Sigmoid colon (tissue), 7 donors: ENCODE measurements around the gene C1QTNF1. TPM values are rescaled to one million over a fixed set of nuclear protein-coding genes. Genes with fewer than 3 reads are reported as not detected.

Source experiments
- DNase-seq: peaks from one replicate; pipeline ENCODE4 v3.0.0-alpha.2; 2019
- H3K27ac ChIP-seq, 4 donors: fragments of 200-600 bp; sonication (generic); one replicate each; pipeline ENCODE4 v1.5.1; 2016 to 2019; ENCODE audit warnings: mild to moderate bottlenecking in 1 of 4
- H3K27me3 ChIP-seq, 3 donors: fragments of 200-600 bp; sonication (generic); one replicate each; pipeline ENCODE4 v1.5.1; 2019; ENCODE audit warnings: mild to moderate bottlenecking in 1 of 3
- H3K36me3 ChIP-seq, 4 donors: fragments of 200-600 bp; sonication (generic); one replicate each; pipeline ENCODE4 v1.5.1; 2016 to 2019
- H3K4me1 ChIP-seq, 4 donors: fragments of 200-600 bp; sonication (generic); one replicate each; pipeline ENCODE4 v1.5.1; 2017 to 2019
- H3K4me3 ChIP-seq, 4 donors: fragments of 200-600 bp; sonication (generic); one replicate each; pipeline ENCODE4 v1.5.1; 2017 to 2019; ENCODE audit warnings: mild to moderate bottlenecking in 2 of 4, moderate library complexity in 1 of 4
- H3K9me3 ChIP-seq, 4 donors: fragments of 200-600 bp in 3 of 4; sonication (generic) in 3 of 4; one replicate each; pipeline versions ENCODE4 v1.5.1 to v1.6.1; 2013 to 2019
- EP300 ChIP-seq, 4 donors: sonication (generic); formaldehyde crosslinking; IDR thresholded peaks; one replicate each; pipeline ENCODE4 v1.6.1; 2017; ENCODE audit warnings: antibody characterized with exemption in 4 of 4
- POLR2A ChIP-seq, 2 donors: fragments of 450-650 bp; IDR thresholded peaks; one replicate each; pipeline ENCODE4 v1.6.1; 2016; ENCODE audit warnings: antibody characterized with exemption in 2 of 2, mild to moderate bottlenecking in 2 of 2, moderate library complexity in 2 of 2
- POLR2AphosphoS5 ChIP-seq, 4 donors: sonication (generic); formaldehyde crosslinking; IDR thresholded peaks; one replicate each; pipeline ENCODE4 v1.6.1; 2017; ENCODE audit warnings: antibody characterized with exemption in 4 of 4
- WGBS, 2 donors: extraction: QIAGEN DNeasy Blood & Tissue Kit; methylation state at CpG; one replicate each; pipeline ENCODE4 v1.1.7; 2013; 5-methylcytosine and 5-hydroxymethylcytosine counted together
- intact Hi-C: fragments of 100-400 bp; cut with DNase I; formaldehyde crosslinking; loops from one replicate; pipeline ENCODE4 v1.15.1; 2023
- polyA plus RNA-seq, 3 donors: library from polyadenylated mRNA; stranded (reverse); fragments of 200-250 nt; gene quantifications; one replicate each; pipeline ENCODE4 v1.2.3, GENCODE V29; 2013
- total RNA-seq, 4 donors: library from RNA; depleted of rRNA; stranded (reverse); fragments of >200 nt; gene quantifications; one replicate each; pipeline ENCODE4 v1.1.0, GENCODE V29; 2016
- TF ChIP-seq, protein P1 (sequence below), 4 experiments: fragments of 450-650 bp in 3 of 4; fragments of 200-600 bp in 1 of 4; IDR thresholded peaks; one replicate each; pipeline ENCODE4 v1.5.1; 2016 to 2019; ENCODE audit warnings: antibody characterized with exemption in 4 of 4, mild to moderate bottlenecking in 3 of 4, moderate library complexity in 2 of 4
- donor health status: healthy with polysubstance abuse.
- donor health status: Bipolar disorder and iron deficiency.
- donor health status: healthy.

C1QTNF1 gene
- total and polyA plus RNA-seq, 7 donors = 1.4 to 34.6 (median 23.9) TPM

DNA sequence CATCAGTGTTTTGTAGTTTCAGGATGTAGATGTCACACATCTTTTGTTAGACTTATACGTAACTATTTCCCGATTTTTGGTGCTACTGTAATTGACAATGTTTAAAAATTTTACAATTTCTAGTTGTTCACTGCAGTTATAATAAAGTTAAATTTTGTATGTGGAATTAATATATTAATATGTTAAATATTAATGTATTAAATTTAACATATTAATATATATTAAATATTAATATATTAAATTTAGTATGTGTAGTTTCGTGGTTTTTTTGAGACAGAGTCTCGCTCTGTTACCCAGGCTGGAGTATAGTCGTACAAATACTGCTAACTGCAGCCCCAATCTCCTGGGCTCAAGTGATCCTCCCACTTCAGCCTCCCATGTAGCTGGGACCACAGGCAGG, 38.6 kb upstream of the C1QTNF1 start:
- no peak for DNase-seq
- intact Hi-C loops = no loop called here
- H3K4me3 ChIP-seq = no peak overlapping the region
- no peaks in the 10 kb centered on the region for H3K9me3 ChIP-seq
- TF ChIP-seq, protein P1, sequence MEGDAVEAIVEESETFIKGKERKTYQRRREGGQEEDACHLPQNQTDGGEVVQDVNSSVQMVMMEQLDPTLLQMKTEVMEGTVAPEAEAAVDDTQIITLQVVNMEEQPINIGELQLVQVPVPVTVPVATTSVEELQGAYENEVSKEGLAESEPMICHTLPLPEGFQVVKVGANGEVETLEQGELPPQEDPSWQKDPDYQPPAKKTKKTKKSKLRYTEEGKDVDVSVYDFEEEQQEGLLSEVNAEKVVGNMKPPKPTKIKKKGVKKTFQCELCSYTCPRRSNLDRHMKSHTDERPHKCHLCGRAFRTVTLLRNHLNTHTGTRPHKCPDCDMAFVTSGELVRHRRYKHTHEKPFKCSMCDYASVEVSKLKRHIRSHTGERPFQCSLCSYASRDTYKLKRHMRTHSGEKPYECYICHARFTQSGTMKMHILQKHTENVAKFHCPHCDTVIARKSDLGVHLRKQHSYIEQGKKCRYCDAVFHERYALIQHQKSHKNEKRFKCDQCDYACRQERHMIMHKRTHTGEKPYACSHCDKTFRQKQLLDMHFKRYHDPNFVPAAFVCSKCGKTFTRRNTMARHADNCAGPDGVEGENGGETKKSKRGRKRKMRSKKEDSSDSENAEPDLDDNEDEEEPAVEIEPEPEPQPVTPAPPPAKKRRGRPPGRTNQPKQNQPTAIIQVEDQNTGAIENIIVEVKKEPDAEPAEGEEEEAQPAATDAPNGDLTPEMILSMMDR (IDR thresholded peaks at IDR 0.05) = no peak
- TF ChIP-seq POLR2A (IDR thresholded peaks at IDR 0.05) (no peak), POLR2AphosphoS5 (IDR thresholded peaks at IDR 0.05) (no peak), EP300 (IDR thresholded peaks at IDR 0.05) (no peak)
- WGBS, 2 donors = 79 to 94% methylated on average over 5 of the region's 5 CpGs
- H3K36me3 ChIP-seq = peaks cover 0 to 4% (median 0%) of the 10 kb centered on the region in 4 donors
- peaks cover 0 to 21% (median 9%) of the 10 kb centered on the region in 4 donors for H3K4me1 ChIP-seq
- H3K27ac ChIP-seq = peak overlapping the region in 3 of 4 donors; percentile 28 to 63 (median 38)
- H3K27me3 ChIP-seq = no peaks in the 10 kb centered on the region

DNA sequence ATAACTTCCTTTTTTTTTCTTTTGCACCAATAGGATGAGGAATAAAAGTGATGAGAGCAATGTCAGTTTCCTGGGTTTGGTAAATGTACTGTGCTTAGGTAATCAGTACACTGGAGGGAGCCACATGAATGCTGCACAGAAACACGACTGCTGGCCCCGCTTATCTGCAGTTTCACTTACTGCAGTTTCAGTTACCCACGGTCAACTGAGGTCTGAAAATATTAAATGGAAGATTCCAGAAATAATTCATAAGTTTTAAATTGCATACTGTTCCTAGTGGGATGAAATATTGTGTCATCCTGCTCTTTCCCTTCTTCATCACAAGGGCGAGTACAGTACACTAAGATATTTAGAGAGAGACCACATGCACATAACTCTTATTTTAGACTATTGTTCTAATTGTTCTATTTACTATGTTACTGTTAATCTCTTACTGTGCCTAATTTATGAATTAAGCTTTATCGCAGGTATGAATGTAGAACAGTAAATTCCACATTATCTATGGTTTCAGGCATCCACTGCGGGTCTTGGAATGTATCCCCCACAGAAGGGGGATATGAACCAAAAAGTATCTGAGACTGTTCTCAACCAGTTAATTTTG, 37.8 kb upstream of the C1QTNF1 start:
- H3K27me3 ChIP-seq = no peaks in the 10 kb centered on the region
- DNase-seq = no peak
- peaks cover 0 to 19% (median 8%) of the 10 kb centered on the region in 4 donors for H3K4me1 ChIP-seq
- intact Hi-C loops = no loop called here
- H3K27ac ChIP-seq = peak overlapping the region; percentile 38 to 63 (median 60)
- no peaks in the 10 kb centered on the region for H3K9me3 ChIP-seq
- peaks cover 0 to 12% (median under 1%) of the 10 kb centered on the region in 4 donors for H3K36me3 ChIP-seq
- TF ChIP-seq EP300 (IDR thresholded peaks at IDR 0.05) (no peak), POLR2AphosphoS5 (IDR thresholded peaks at IDR 0.05) (peak in 1 of 4 donors; percentile 29), POLR2A (IDR thresholded peaks at IDR 0.05) (no peak)
- TF ChIP-seq, protein P1 (IDR thresholded peaks at IDR 0.05) = peak in 1 of 4 experiments; percentile 27
- H3K4me3 ChIP-seq = peak overlapping the region in 3 of 4 donors; percentile 28 to 34 (median 30)
- 14 to 26% methylated on average over 6 of the region's 6 CpGs for WGBS, 2 donors

DNA sequence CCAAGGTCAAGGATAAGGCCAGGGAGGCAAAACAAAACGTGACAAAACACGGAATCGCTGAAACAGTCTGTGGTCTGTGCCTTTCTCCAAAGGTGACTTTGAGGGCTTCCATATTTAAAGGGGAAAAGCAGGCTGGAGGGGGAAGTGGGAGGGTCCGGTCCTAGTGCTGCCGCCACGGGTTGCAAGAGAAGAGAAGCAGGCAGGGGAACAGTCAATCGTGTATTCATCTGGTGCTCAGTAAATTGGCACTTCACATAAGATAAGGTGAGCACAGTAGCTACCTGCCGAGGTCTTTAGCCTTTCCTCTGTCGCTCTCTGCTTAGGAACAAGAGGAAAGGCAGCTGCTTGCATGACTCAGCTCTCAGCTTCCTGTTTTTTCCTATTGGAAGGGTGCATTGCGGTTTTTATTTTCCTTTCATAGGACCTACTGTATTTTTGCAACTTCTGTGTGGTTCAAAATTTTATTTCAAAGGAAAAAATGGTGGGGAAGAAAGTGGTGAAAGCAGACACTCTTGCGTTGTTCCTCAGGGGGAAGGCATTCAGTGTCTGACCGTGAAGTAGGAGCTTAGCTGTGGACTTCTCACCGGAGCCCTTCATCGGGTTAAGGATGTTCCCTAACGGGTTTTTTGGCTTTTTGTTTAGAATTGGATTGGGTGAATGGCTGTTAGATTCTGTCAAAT, 37.2 kb upstream of the C1QTNF1 start:
- Histone ChIP-seq H3K4me1 (peaks cover 0 to 19% (median 8%) of the 10 kb centered on the region in 4 donors), H3K36me3 (peaks cover 0 to 18% (median 5%) of the 10 kb centered on the region in 4 donors), H3K4me3 (peak overlapping the region in 3 of 4 donors; percentile 28 to 34 (median 30)), H3K9me3 (no peaks in the 10 kb centered on the region), H3K27ac (peak overlapping the region; percentile 38 to 63 (median 60)), H3K27me3 (no peaks in the 10 kb centered on the region)
- TF ChIP-seq EP300 (IDR thresholded peaks at IDR 0.05) = no peak
- TF ChIP-seq, protein P1 (IDR thresholded peaks at IDR 0.05) = no peak
- TF ChIP-seq POLR2A (IDR thresholded peaks at IDR 0.05) = no peak
- TF ChIP-seq POLR2AphosphoS5 (IDR thresholded peaks at IDR 0.05) = peak in 2 of 4 donors; percentile 18 to 49
- no peak for DNase-seq
- 2 to 4% methylated on average over 15 of the region's 15 CpGs for WGBS, 2 donors
- intact Hi-C loops = no loop called here

DNA sequence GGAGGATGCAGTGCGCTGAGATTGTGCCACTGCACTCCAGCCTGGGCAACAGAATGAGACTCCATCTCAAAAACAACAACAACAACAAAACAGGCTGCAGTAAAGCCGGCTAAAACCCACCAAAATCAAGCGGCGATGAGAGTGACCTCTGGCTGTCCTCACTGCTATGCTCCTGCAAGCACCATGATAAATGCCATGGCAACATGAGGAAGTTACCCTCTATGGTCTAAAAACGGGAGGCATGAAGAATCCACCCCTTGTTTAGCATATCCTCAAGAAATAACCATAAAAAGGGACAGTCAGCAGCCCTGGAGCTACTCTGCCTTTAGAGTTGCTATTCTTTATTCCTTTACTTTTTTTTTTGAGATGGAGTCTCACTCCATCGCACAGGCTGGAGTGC, 35.8 kb upstream of the C1QTNF1 start:
- 46 to 70% methylated on average over 6 of the region's 6 CpGs for WGBS, 2 donors
- TF ChIP-seq EP300 (IDR thresholded peaks at IDR 0.05) (no peak), POLR2A (IDR thresholded peaks at IDR 0.05) (no peak), POLR2AphosphoS5 (IDR thresholded peaks at IDR 0.05) (no peak)
- TF ChIP-seq, protein P1 (IDR thresholded peaks at IDR 0.05) = no peak

More for the DNA sequence above, 35.8 kb upstream of the C1QTNF1 start:
- Histone ChIP-seq H3K27me3 (no peaks in the 10 kb centered on the region), H3K4me1 (peaks cover 0 to 19% (median 8%) of the 10 kb centered on the region in 4 donors), H3K27ac (no peak overlapping the region), H3K36me3 (peaks cover 0 to 31% (median 8%) of the 10 kb centered on the region in 4 donors), H3K4me3 (no peak overlapping the region), H3K9me3 (no peaks in the 10 kb centered on the region)
- intact Hi-C loops = no loop called here
- DNase-seq = no peak
